GM21390 (cell line): ENCODE results near the gene CAMTA1.

ENCODE experiments used
- ATAC-seq: cut with Tn5 transposase; IDR thresholded peaks from one replicate; pipeline ENCODE4 v1.9.1; 2021; ENCODE audit not compliant: unreplicated experiment

The CAMTA1 gene

GRCh38 chr1:7437608-7438395, 652.5 kb downstream of the CAMTA1 start:
- ATAC-seq = no peak

GRCh38 chr1:7438396-7438785, 653.1 kb downstream of the CAMTA1 start:
- no peak for ATAC-seq

- no peak for ATAC-seq
Observed at GRCh38 chr1:7438921-7439655, 653.8 kb downstream of the CAMTA1 start.

GRCh38 chr1:7440154-7440553, 654.9 kb downstream of the CAMTA1 start:
- no peak for ATAC-seq

GRCh38 chr1:7441143-7441841, 656.0 kb downstream of the CAMTA1 start:
- no peak for ATAC-seq

- no peak for ATAC-seq
Observed at GRCh38 chr1:7442036-7442435, 656.8 kb downstream of the CAMTA1 start.

GRCh38 chr1:7442918-7443317, 657.7 kb downstream of the CAMTA1 start:
- no peak for ATAC-seq

GRCh38 chr1:7444363-7444762, 659.1 kb downstream of the CAMTA1 start:
- ATAC-seq = no peak

GRCh38 chr1:7447093-7447492, 661.8 kb downstream of the CAMTA1 start:
- no peak for ATAC-seq

GRCh38 chr1:7447736-7448135, 662.5 kb downstream of the CAMTA1 start:
- no peak for ATAC-seq

GRCh38 chr1:7448986-7449385, 663.7 kb downstream of the CAMTA1 start:
- no peak for ATAC-seq

- ATAC-seq = no peak
Observed at GRCh38 chr1:7449750-7450149, 664.5 kb downstream of the CAMTA1 start.

- ATAC-seq = no peak
Observed at GRCh38 chr1:7450838-7451237, 665.6 kb downstream of the CAMTA1 start.

- no peak for ATAC-seq
Observed at GRCh38 chr1:7453038-7453437, 667.8 kb downstream of the CAMTA1 start.

GRCh38 chr1:7454052-7454815, 669.0 kb downstream of the CAMTA1 start:
- no peak for ATAC-seq

GRCh38 chr1:7454895-7455784, 669.9 kb downstream of the CAMTA1 start:
- ATAC-seq = no peak

GRCh38 chr1:7455796-7456721, 670.8 kb downstream of the CAMTA1 start:
- no peak for ATAC-seq

- no peak for ATAC-seq
Observed at GRCh38 chr1:7456722-7457082, 671.4 kb downstream of the CAMTA1 start.

GRCh38 chr1:7457811-7458210, 672.6 kb downstream of the CAMTA1 start:
- no peak for ATAC-seq
